ENCODE results near the gene PDK2.
A peak's percentile ranks its signal among the peaks of the same experiment; 100 is the strongest.
"Not testable (repeated sequence)": the region's sequence is repeated elsewhere in the genome, so short reads cannot be mapped to it uniquely, and the experiment has no call there.

Gene PDK2

GRCh38 chr17:50059256-50059655 lies 35.9 kb upstream of the PDK2 start:
- DNase-seq, result no peak

GRCh38 chr17:50059759-50060273 lies 35.3 kb upstream of the PDK2 start:
- no peak for DNase-seq

- peak; percentile 84 for DNase-seq
Observed at GRCh38 chr17:50060951-50061712, 34.0 kb upstream of the PDK2 start.

GRCh38 chr17:50061713-50062045 lies 33.5 kb upstream of the PDK2 start:
- DNase-seq, result not testable (repeated sequence)

GRCh38 chr17:50062293-50063243 lies 32.6 kb upstream of the PDK2 start:
- peak; percentile 57 for DNase-seq

GRCh38 chr17:50063561-50064252 lies 31.4 kb upstream of the PDK2 start:
- no peak for DNase-seq

GRCh38 chr17:50064253-50065001 lies 30.7 kb upstream of the PDK2 start:
- DNase-seq, result no peak

- DNase-seq, result no peak
Observed at GRCh38 chr17:50065056-50065455, 30.1 kb upstream of the PDK2 start.

GRCh38 chr17:50066995-50067394 lies 28.2 kb upstream of the PDK2 start:
- DNase-seq, result no peak

GRCh38 chr17:50067996-50068395 lies 27.2 kb upstream of the PDK2 start:
- DNase-seq, result no peak

- DNase-seq, result no peak
Observed at GRCh38 chr17:50070908-50071680, 24.1 kb upstream of the PDK2 start.

GRCh38 chr17:50071692-50072091 lies 23.5 kb upstream of the PDK2 start:
- no peak for DNase-seq

- DNase-seq, result no peak
Observed at GRCh38 chr17:50072130-50072529, 23.0 kb upstream of the PDK2 start.

- no peak for DNase-seq
Observed at GRCh38 chr17:50072925-50073324, 22.2 kb upstream of the PDK2 start.

- no peak for DNase-seq
Observed at GRCh38 chr17:50074227-50074626, 20.9 kb upstream of the PDK2 start.

GRCh38 chr17:50075446-50076032 lies 19.6 kb upstream of the PDK2 start:
- DNase-seq, result no peak

GRCh38 chr17:50076221-50076590 lies 18.9 kb upstream of the PDK2 start:
- DNase-seq, result no peak

- no peak for DNase-seq
Observed at GRCh38 chr17:50076591-50077235, 18.4 kb upstream of the PDK2 start.

GRCh38 chr17:50078430-50078829 lies 16.7 kb upstream of the PDK2 start:
- no peak for DNase-seq

GRCh38 chr17:50079334-50080095 lies 15.6 kb upstream of the PDK2 start:
- no peak for DNase-seq
